K562 (cell line): ENCODE data around the gene RAB7A. TPM values are rescaled to one million over a fixed set of nuclear protein-coding genes. Genes with fewer than 3 reads are reported as not detected.

Experiments used
- ATAC-seq: fragments of 200-7000 bp; cut with Tn5 transposase; 3 replicates; pipeline ENCODE4 v1.9.1; 2020; ENCODE audit warnings: moderate library complexity
- BruUV-seq: library from RNA; stranded (reverse); fragments of 400-500 nt; replicated peaks from 2 replicates; lab custom pipeline; 2021; lab: Mats Ljungman, UMichigan
- CTCF ChIA-PET: fragments of 300-600 bp; formaldehyde crosslinking; extraction: SDS; loops from one replicate; lab custom pipeline; 2021; ENCODE audit warnings: low intra/inter-chr PET ratio; lab: Yijun Ruan, JAX
- POLR2A ChIA-PET: fragments of 300-600, 350-650 bp; sonication (Branson Sonifier 250); formaldehyde crosslinking; extraction: SDS; loops from one replicate; lab custom pipeline; 2021; ENCODE audit warnings: antibody characterized with exemption, inconsistent platforms; lab: Yijun Ruan, JAX
- DNase-seq, 4 experiments: peaks; one replicate each; pipeline versions ENCODE4 v3.0.0 to v3.0.0-alpha.2; 2011 to 2018; ENCODE audit warnings: low spot score in 3 of 4, mixed read lengths in 3 of 4; ENCODE audit errors: extremely low read depth in 1 of 4
- FAIRE-seq: peaks from 2 replicates; lab custom pipeline; 2011; peaks lifted over from hg19 to GRCh38; lab: Jason Lieb, UNC
- H2AFZ ChIP-seq: 2 replicates; pipeline ENCODE4 v1.6.0; 2011; ENCODE audit warnings: low read depth, low read length, control low read depth, inconsistent platforms
- H3K27ac ChIP-seq: fragments of 200-600 bp; 3 replicates; pipeline ENCODE4 v1.8.0; 2011; ENCODE audit warnings: low read depth, mild to moderate bottlenecking, control low read depth, inconsistent platforms, low read length, moderate library complexity, mixed read lengths; ENCODE audit errors: extremely low read depth
- H3K27me3 ChIP-seq, 2 experiments: fragments of 300-600 bp in 1 of 2; 2 replicates in 1 of 2; 3 replicates in 1 of 2; pipeline versions ENCODE4 v1.6.0 to v1.8.0; 2011; ENCODE audit warnings: inconsistent platforms in 2 of 2, low read length in 2 of 2, mild to moderate bottlenecking in 1 of 2, mixed read lengths in 1 of 2, moderate library complexity in 1 of 2; ENCODE audit not compliant: control insufficient read depth in 2 of 2, insufficient read depth in 2 of 2
- H3K36me3 ChIP-seq: fragments of 300-600 bp; 3 replicates; pipeline ENCODE4 v1.8.0; 2011; ENCODE audit warnings: mild to moderate bottlenecking, low read length, inconsistent platforms; ENCODE audit not compliant: control insufficient read depth, insufficient read depth
- H3K4me1 ChIP-seq, 2 experiments: fragments of 200-600 bp in 1 of 2; replicated peaks in 1 of 2; 2 replicates in 1 of 2; 3 replicates in 1 of 2; pipeline versions ENCODE4 v1.5.1 to v1.8.0; 2011; ENCODE audit warnings: inconsistent platforms in 2 of 2, low read length in 2 of 2, mild to moderate bottlenecking in 1 of 2, mixed read lengths in 1 of 2, moderate library complexity in 1 of 2; ENCODE audit not compliant: control insufficient read depth in 2 of 2, insufficient read depth in 2 of 2
- H3K4me2 ChIP-seq: 2 replicates; pipeline ENCODE4 v1.6.1; 2011; ENCODE audit warnings: low read length, control low read depth, inconsistent platforms, mixed read lengths; ENCODE audit not compliant: insufficient read depth
- H3K4me3 ChIP-seq: fragments of 200-600 bp; sonication (generic), shearing (Covaris generic); 2 replicates; pipeline ENCODE4 v1.5.1; 2016; ENCODE audit warnings: control low read depth, inconsistent platforms
- H3K79me2 ChIP-seq: fragments of 200-600 bp; 3 replicates; pipeline ENCODE4 v1.8.0; 2011; ENCODE audit warnings: low read length, inconsistent platforms; ENCODE audit not compliant: control insufficient read depth, insufficient read depth
- H3K9ac ChIP-seq, 2 experiments: 2 replicates each; pipeline versions ENCODE4 v1.6.0 to v1.6.1; 2011; ENCODE audit warnings: low read depth in 2 of 2, low read length in 2 of 2, control low read depth in 1 of 2, inconsistent platforms in 1 of 2, mild to moderate bottlenecking in 1 of 2, mixed read lengths in 1 of 2; ENCODE audit not compliant: insufficient read depth in 1 of 2
- H3K9me1 ChIP-seq: one replicate; pipeline ENCODE4 v1.6.0; 2011; ENCODE audit warnings: inconsistent platforms, mild to moderate bottlenecking, low read length, moderate library complexity; ENCODE audit not compliant: control insufficient read depth, insufficient read depth
- H3K9me3 ChIP-seq: replicated peaks from 2 replicates; pipeline ENCODE4 v1.5.1; 2011; ENCODE audit warnings: low read depth, low read length, inconsistent platforms; ENCODE audit not compliant: control insufficient read depth, insufficient read depth
- H4K20me1 ChIP-seq: replicated peaks from 2 replicates; pipeline ENCODE4 v1.6.1; 2011; ENCODE audit warnings: low read length, inconsistent platforms, mixed read lengths; ENCODE audit not compliant: control insufficient read depth, insufficient read depth
- CBX3 ChIP-seq, 2 experiments: IDR thresholded peaks; 1 replicate in 1 of 2; 2 replicates in 1 of 2; pipeline ENCODE4 v1.6.1; 2012; ENCODE audit warnings: inconsistent platforms in 2 of 2, low read length in 2 of 2, borderline replicate concordance in 1 of 2, control low read depth in 1 of 2
- KDM1A ChIP-seq, 2 experiments: fragments of 450-650 bp; IDR thresholded peaks; 2 replicates each; pipeline ENCODE4 v1.6.1; 2016; ENCODE audit warnings: mild to moderate bottlenecking in 2 of 2
- MYBL2 ChIP-seq, 2 experiments: fragments of 450-650 bp in 1 of 2; sonication (generic) in 1 of 2; formaldehyde crosslinking in 1 of 2; IDR thresholded peaks; 2 replicates each; pipeline versions ENCODE4 v1.6.1 to v1.8.1; 2017 to 2022; ENCODE audit warnings: borderline replicate concordance in 1 of 2, inconsistent platforms in 1 of 2, low read depth in 1 of 2, mild to moderate bottlenecking in 1 of 2, missing genetic modification reagents in 1 of 2, moderate library complexity in 1 of 2
- NR2C2 ChIP-seq, 2 experiments: fragments of 200-800 bp in 1 of 2; sonication (Bioruptor generic) in 1 of 2; sonication (generic) in 1 of 2; formaldehyde crosslinking in 1 of 2; IDR thresholded peaks; 2 replicates each; pipeline versions ENCODE4 v1.6.1 to v1.8.0; 2016 to 2022; ENCODE audit warnings: mild to moderate bottlenecking in 1 of 2, missing compliant biosample characterization in 1 of 2, missing genetic modification characterization in 1 of 2, missing genetic modification reagents in 1 of 2
- PCBP2 ChIP-seq: fragments of 200-400 bp; formaldehyde crosslinking; IDR thresholded peaks from 2 replicates; pipeline ENCODE4 v1.6.1; 2018; ENCODE audit warnings: low read length, low read depth, mild to moderate bottlenecking, moderate library complexity; ENCODE audit not compliant: poor library complexity, severe bottlenecking
- PHB2 ChIP-seq: fragments of 450-650 bp; IDR thresholded peaks from 2 replicates; pipeline ENCODE4 v1.6.1; 2017; ENCODE audit warnings: low read depth
- POLR2G ChIP-seq: fragments of 200-400 bp; formaldehyde crosslinking; IDR thresholded peaks from 2 replicates; pipeline ENCODE4 v1.6.1; 2017; ENCODE audit warnings: low read depth, mild to moderate bottlenecking, antibody characterized with exemption, low read length, moderate library complexity
- SAP30 ChIP-seq: fragments of 200-600 bp; sonication (generic); IDR thresholded peaks from 2 replicates; pipeline ENCODE4 v1.6.1; 2012; ENCODE audit warnings: borderline replicate concordance, low read depth, mild to moderate bottlenecking, moderate library complexity, low read length, control low read depth, inconsistent platforms; ENCODE audit not compliant: insufficient read depth, poor library complexity, severe bottlenecking
- SETDB1 ChIP-seq: IDR thresholded peaks from one replicate; pipeline ENCODE4 v1.6.1; 2012; ENCODE audit warnings: low read length, control low read depth, inconsistent platforms
- ZFP36 ChIP-seq: fragments of 150-350 bp; IDR thresholded peaks from 2 replicates; pipeline ENCODE4 v1.6.1; 2018; ENCODE audit warnings: low read length, low read depth; ENCODE audit not compliant: partially characterized antibody
- ZNF124 ChIP-seq: sonication (generic); formaldehyde crosslinking; IDR thresholded peaks from 2 replicates; pipeline ENCODE4 v1.8.1; 2022; ENCODE audit warnings: missing genetic modification reagents
- ZNF41 ChIP-seq: fragments of 250-450 bp; sonication (Bioruptor Pico); conservative IDR thresholded peaks from 2 replicates; pipeline ENCODE4 v1.4.0; 2020; ENCODE audit warnings: mild to moderate bottlenecking
- ZNF592 ChIP-seq: fragments of 450-650 bp; IDR thresholded peaks from 2 replicates; pipeline ENCODE4 v1.6.1; 2017; ENCODE audit warnings: antibody characterized with exemption, mild to moderate bottlenecking
- WGBS: fragments of 100-300 bp; shearing (Covaris generic); methylation state at CpG from one replicate; pipeline ENCODE4 v1.1.6; 2016; ENCODE audit warnings: low coverage, mixed read lengths; ENCODE audit not compliant: insufficient coverage; ENCODE audit errors: missing lambda C conversion rate; 5-methylcytosine and 5-hydroxymethylcytosine counted together
- in situ Hi-C: fragments of 300-500 bp; cut with MboI; formaldehyde crosslinking; loops from 4 replicates; pipeline ENCODE4 v1.15.0; 2018; ENCODE audit warnings: inconsistent platforms, mixed read lengths
- intact Hi-C: fragments of 100-400 bp; cut with micrococcal nuclease; formaldehyde crosslinking; loops from 2 replicates; pipeline ENCODE4 v1.14.2; 2022
- polyA plus RNA-seq, 8 experiments: library from polyadenylated mRNA; depleted of rRNA in 4 of 8; stranded (reverse) in 5 of 8; unstranded in 3 of 8; fragments of >200 nt; fragmentation: Nextera tagmentation in 2 of 8; fragmentation: Illumina TruSeq in 1 of 8; extraction: Ambion mirVana in 2 of 8; extraction: Trizol in 1 of 8; gene quantifications; 2 replicates each; pipeline versions ENCODE4 v1.2.1 to v1.2.3, GENCODE V29; 2011 to 2014; ENCODE audit warnings: inconsistent platforms in 1 of 8, missing spikeins in 1 of 8
- total RNA-seq, 7 experiments: library from RNA; depleted of rRNA in 6 of 7; stranded (reverse); fragments of >200 nt in 6 of 7; fragmentation: Illumina TruSeq in 2 of 7; extraction: Trizol in 2 of 7; gene quantifications; 2 replicates each; pipeline versions ENCODE4 v1.2.1 to v1.2.3, GENCODE V29; 2011 to 2021; ENCODE audit warnings: low replicate concordance in 1 of 7
- TF ChIP-seq, protein P1 (sequence below): fragments of 450-650 bp; formaldehyde crosslinking; conservative IDR thresholded peaks from 2 replicates; pipeline ENCODE4 v1.4.0; 2022; ENCODE audit warnings: mild to moderate bottlenecking, missing genetic modification characterization

The RAB7A gene
- total and polyA plus RNA-seq, 9 of the 15 experiments (the other 6 are each of a cell fraction or from before 2014, with no cell fraction given): 30.9 to 204 (median 72.8) TPM

DNA sequence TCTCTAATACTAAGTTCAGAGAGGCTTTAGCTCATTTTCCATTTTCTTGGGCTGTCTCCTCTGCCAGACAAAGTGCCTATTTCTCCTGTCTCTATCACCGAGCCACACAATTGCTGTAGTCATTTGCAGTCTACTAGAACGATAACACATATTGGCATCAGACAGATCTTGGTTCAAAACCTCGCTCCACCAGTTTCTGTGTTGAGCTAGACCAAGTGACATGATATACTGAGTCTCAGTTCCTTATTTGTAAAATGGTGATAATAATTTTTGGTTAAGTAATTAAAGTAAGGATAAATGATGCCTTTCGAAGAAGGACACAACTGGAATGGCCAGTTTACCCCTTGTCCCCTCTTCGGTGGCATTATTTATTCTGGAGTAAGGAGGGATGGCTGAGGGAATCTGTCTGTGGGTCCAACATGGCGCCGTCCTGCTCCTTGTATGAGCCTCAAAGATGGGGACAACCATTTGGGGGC, 398 bp upstream of the RAB7A start (continued):
- TF ChIP-seq ZNF592 (peak; percentile 94), ZNF41 (CRISPR knock-in tag) (no peak), PCBP2 (no peak), CBX3 (IDR thresholded peaks at IDR 0.05; ENCODE audit: borderline replicate concordance in 1 of 2, low read length in 2 of 2) (peak in 1 of 2 experiments; percentile 81; a peak in 1 of 3 replicates), SAP30 (peak; percentile 91)

DNA sequence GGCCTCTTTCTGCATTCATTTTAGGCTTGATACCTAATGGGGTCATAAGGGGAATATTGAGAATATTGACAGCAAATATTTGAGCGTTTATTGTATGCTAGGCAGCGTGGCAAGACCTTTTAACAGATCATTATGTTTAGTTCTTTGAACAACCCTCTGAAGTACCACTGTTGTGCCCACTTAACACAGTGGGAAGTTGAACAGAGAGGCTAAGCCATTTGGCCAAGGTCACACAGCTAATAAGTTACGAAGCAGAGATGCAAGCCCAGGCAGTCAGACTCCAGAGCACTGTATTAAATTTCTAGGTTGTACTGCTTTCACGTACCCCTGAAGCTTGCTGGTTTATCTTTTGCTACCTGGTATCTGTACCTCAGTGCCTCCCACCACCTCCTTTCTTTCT, 1.1 kb downstream of the RAB7A start:
- peak; percentile 26 for FAIRE-seq
- Histone ChIP-seq H2AFZ (no peak overlapping the region), H3K27me3 (no peaks in the 10 kb centered on the region), H3K9me1 (no peaks in the 10 kb centered on the region), H4K20me1 (peaks cover 44% of the 10 kb centered on the region), H3K27ac (peak overlapping the region; percentile 92), H3K4me3 (peak overlapping the region; percentile 99), H3K36me3 (peaks cover 25% of the 10 kb centered on the region; the same call in 1 of the 3 replicates), H3K9me3 (no peaks in the 10 kb centered on the region), H3K9ac (peak overlapping the region; percentile 6 to 91; a peak in 2 of 4 replicates), H3K79me2 (peaks cover 66% of the 10 kb centered on the region), H3K4me2 (peak overlapping the region; percentile 96), H3K4me1 (peaks cover 25 to 44% of the 10 kb centered on the region in 2 experiments)
- CTCF ChIA-PET: no interaction called here
- in situ Hi-C loops: no loop called here
- WGBS: 0% methylated on average over 4 of the region's 4 CpGs
- DNase-seq: no peak
- intact Hi-C loops: no loop called here
- TSS peak; percentile 41 for BruUV-seq
- no peak for ATAC-seq
- POLR2A ChIA-PET: interaction anchor here (1.4 to 1.5 kb wide), 2 partner anchors 11 to 12 kb away, joined by 4 read pairs; no protein-coding TSS in a partner anchor
- no peak for TF ChIP-seq PHB2
- TF ChIP-seq MYBL2 (IDR thresholded peaks at IDR 0.05; ENCODE audit: low read depth): no peak
- no peak for TF ChIP-seq MYBL2 (CRISPR knock-in tag; IDR thresholded peaks at IDR 0.05; ENCODE audit: borderline replicate concordance)
- TF ChIP-seq NR2C2 (CRISPR knock-in tag; IDR thresholded peaks at IDR 0.05): no peak
- no peak for TF ChIP-seq NR2C2 (tag; IDR thresholded peaks at IDR 0.05)
- TF ChIP-seq ZFP36: peak; percentile 93
- TF ChIP-seq, protein P1, sequence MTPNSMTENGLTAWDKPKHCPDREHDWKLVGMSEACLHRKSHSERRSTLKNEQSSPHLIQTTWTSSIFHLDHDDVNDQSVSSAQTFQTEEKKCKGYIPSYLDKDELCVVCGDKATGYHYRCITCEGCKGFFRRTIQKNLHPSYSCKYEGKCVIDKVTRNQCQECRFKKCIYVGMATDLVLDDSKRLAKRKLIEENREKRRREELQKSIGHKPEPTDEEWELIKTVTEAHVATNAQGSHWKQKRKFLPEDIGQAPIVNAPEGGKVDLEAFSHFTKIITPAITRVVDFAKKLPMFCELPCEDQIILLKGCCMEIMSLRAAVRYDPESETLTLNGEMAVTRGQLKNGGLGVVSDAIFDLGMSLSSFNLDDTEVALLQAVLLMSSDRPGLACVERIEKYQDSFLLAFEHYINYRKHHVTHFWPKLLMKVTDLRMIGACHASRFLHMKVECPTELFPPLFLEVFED (CRISPR knock-in tag): no peak
- no peak for TF ChIP-seq CBX3 (IDR thresholded peaks at IDR 0.05; ENCODE audit: borderline replicate concordance in 1 of 2, low read length in 2 of 2)
- peak; percentile 56 to 80 for TF ChIP-seq KDM1A (IDR thresholded peaks at IDR 0.05)
- TF ChIP-seq SETDB1: no peak
- no peak for TF ChIP-seq ZNF124
- TF ChIP-seq POLR2G: no peak
